H1 (cell line): ENCODE data around the gene PACSIN1. TPM values are rescaled to one million over a fixed set of nuclear protein-coding genes. Genes with fewer than 3 reads are reported as not detected.
A peak's percentile ranks its signal among the peaks of the same experiment; 100 is the strongest.

Experiments
- polyA plus RNA-seq, 7 experiments: library from polyadenylated mRNA; depleted of rRNA in 3 of 7; stranded (reverse) in 5 of 7; unstranded in 2 of 7; fragments of >200 nt in 5 of 7; fragments of 200-250 nt in 2 of 7; gene quantifications; 1 replicate in 5 of 7; 2 replicates in 1 of 7; 4 replicates in 1 of 7; pipeline versions ENCODE4 v1.2.1 to v1.2.3, GENCODE V29; 2011 to 2013; ENCODE audit warnings: missing spikeins in 2 of 7, mixed read lengths in 2 of 7
- total RNA-seq: library from RNA; stranded (reverse); fragmentation: NEBNext Ultra II Directional; extraction: Animal tissue kit (Norgen Biotek cat#: 25700); gene quantifications from 2 replicates; pipeline ENCODE4 v1.2.1, GENCODE V29; 2021
- TF ChIP-seq, protein P1 (sequence below), 3 experiments: IDR thresholded peaks; 1 replicate in 2 of 3; 2 replicates in 1 of 3; pipeline versions ENCODE4 v1.5.1 to v1.6.1; 2011; ENCODE audit warnings: low read length in 3 of 3, mild to moderate bottlenecking in 3 of 3, inconsistent platforms in 2 of 3, low read depth in 1 of 3, moderate library complexity in 1 of 3; ENCODE audit not compliant: insufficient read depth in 1 of 3; ENCODE audit errors: control extremely low read depth in 1 of 3

The PACSIN1 gene
- total and polyA plus RNA-seq, 2 of the 8 experiments (the other 6 are each of a cell fraction or from before 2014, with no cell fraction given), result 5.9 to 11.1 TPM

DNA sequence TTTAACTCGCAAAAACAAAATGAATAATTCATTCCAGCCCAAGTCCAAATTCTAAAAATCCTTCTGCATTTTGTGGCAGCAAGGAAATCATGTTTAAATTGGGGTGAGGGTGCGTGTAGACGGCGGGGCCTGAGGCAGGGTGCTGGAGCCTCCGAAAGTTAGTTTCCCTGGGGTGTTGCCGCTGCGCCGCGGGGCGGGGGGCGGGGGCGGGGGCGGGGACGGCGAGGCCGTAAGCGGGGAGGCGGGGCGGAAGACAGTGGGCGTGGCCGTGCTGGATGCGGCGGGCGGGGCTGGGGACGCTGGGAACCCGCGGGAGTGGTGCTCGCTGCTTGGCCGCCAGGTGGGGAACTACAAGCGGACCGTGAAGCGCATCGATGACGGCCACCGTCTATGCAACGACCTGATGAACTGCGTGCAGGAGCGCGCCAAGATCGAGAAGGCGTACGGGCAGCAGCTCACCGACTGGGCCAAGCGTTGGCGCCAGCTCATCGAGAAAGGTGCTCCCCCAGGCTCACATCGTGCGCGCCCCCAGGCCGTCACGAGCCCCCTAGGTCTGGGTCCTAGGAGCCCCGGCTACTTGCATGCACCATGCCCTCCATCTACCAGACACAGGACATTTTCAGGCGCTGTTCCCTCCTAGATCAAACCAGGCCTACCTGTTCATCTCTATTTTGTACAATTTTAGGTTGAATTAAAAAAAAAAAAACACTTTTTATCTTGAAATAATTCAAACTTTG lies 61.3 kb downstream of the PACSIN1 start (continued):
- TF ChIP-seq, protein P1, sequence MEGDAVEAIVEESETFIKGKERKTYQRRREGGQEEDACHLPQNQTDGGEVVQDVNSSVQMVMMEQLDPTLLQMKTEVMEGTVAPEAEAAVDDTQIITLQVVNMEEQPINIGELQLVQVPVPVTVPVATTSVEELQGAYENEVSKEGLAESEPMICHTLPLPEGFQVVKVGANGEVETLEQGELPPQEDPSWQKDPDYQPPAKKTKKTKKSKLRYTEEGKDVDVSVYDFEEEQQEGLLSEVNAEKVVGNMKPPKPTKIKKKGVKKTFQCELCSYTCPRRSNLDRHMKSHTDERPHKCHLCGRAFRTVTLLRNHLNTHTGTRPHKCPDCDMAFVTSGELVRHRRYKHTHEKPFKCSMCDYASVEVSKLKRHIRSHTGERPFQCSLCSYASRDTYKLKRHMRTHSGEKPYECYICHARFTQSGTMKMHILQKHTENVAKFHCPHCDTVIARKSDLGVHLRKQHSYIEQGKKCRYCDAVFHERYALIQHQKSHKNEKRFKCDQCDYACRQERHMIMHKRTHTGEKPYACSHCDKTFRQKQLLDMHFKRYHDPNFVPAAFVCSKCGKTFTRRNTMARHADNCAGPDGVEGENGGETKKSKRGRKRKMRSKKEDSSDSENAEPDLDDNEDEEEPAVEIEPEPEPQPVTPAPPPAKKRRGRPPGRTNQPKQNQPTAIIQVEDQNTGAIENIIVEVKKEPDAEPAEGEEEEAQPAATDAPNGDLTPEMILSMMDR (IDR thresholded peaks at IDR 0.05; ENCODE audit: control extremely low read depth in 1 of 3, insufficient read depth in 1 of 3, low read depth in 1 of 3, low read length in 3 of 3), result peak in 2 of 3 experiments; percentile 64 to 74; a peak in 3 of 4 replicates
- TF ChIP-seq, all 59 proteins: peak for 13
